Activated CD4-positive, alpha-beta memory T cell treated with anti-CD3 and anti-CD28 coated beads, Interleukin-2, amount 10 ng/mL, durations not matched to agents 7 days and 5 days (primary cell): Measurements from ENCODE around the gene CDKN1C. TPM values are rescaled to one million over a fixed set of nuclear protein-coding genes. Genes with fewer than 3 reads are reported as not detected.

Experiments
- CTCF ChIA-PET: fragments of 350-600 bp; sonication (Branson Sonifier 250); formaldehyde crosslinking; loops from one replicate; lab custom pipeline; 2021; ENCODE audit warnings: antibody characterized with exemption, inconsistent platforms; lab: Charles Lee
- POLR2A ChIA-PET: fragments of 350-600 bp; sonication (Branson Sonifier 250); formaldehyde crosslinking; loops from one replicate; lab custom pipeline; 2021; ENCODE audit warnings: antibody characterized with exemption; lab: Charles Lee
- DNase-seq: peaks from one replicate; pipeline ENCODE4 v3.0.0-alpha.2; 2020
- H3K27ac Mint-ChIP-seq: one replicate; pipeline ENCODE4 v1.8.0; 2021; ENCODE audit warnings: mild to moderate bottlenecking, mixed read lengths
- H3K27me3 Mint-ChIP-seq: one replicate; pipeline ENCODE4 v1.8.0; 2021; ENCODE audit warnings: mixed read lengths
- H3K36me3 Mint-ChIP-seq: one replicate; pipeline ENCODE4 v1.8.0; 2021; ENCODE audit warnings: low read depth, mixed read lengths
- H3K4me1 Mint-ChIP-seq: one replicate; pipeline ENCODE4 v1.8.0; 2021; ENCODE audit warnings: mixed read lengths
- H3K4me3 Mint-ChIP-seq: one replicate; pipeline ENCODE4 v1.8.0; 2021; ENCODE audit warnings: mild to moderate bottlenecking, mixed read lengths
- H3K9me3 Mint-ChIP-seq: one replicate; pipeline ENCODE4 v1.8.0; 2021; ENCODE audit warnings: mixed read lengths
- total RNA-seq, 2 experiments: library from RNA; stranded (reverse); gene quantifications; one replicate each; pipeline ENCODE4 v1.2.3, GENCODE V29; 2021

CDKN1C gene
- total RNA-seq, 2 experiments from 2014 or later, result 0.55 to 0.60 TPM

- H3K4me3 Mint-ChIP-seq, result no peak overlapping the region
- H3K36me3 Mint-ChIP-seq, result no peaks in the 10 kb centered on the region
- no peaks in the 10 kb centered on the region for H3K4me1 Mint-ChIP-seq
- DNase-seq, result no peak
- H3K27ac Mint-ChIP-seq, result no peak overlapping the region
- H3K27me3 Mint-ChIP-seq, result no peaks in the 10 kb centered on the region
- ChIA-PET CTCF (no interaction called here), POLR2A (no interaction called here)
- no peaks in the 10 kb centered on the region for H3K9me3 Mint-ChIP-seq
Measured at GRCh38 chr11:2837651-2838050, 47.9 kb downstream of the CDKN1C start.

- Mint-ChIP-seq H3K36me3 (no peaks in the 10 kb centered on the region), H3K4me1 (no peaks in the 10 kb centered on the region), H3K27ac (no peak overlapping the region), H3K9me3 (no peaks in the 10 kb centered on the region), H3K4me3 (no peak overlapping the region), H3K27me3 (no peaks in the 10 kb centered on the region)
- ChIA-PET CTCF (no interaction called here), POLR2A (no interaction called here)
- no peak for DNase-seq
Measured at GRCh38 chr11:2837096-2837601, 48.4 kb downstream of the CDKN1C start.

GRCh38 chr11:2836315-2837095 lies 49.1 kb downstream of the CDKN1C start:
- CTCF ChIA-PET, result no interaction called here
- no peaks in the 10 kb centered on the region for H3K36me3 Mint-ChIP-seq
- H3K4me3 Mint-ChIP-seq, result no peak overlapping the region
- no peaks in the 10 kb centered on the region for H3K4me1 Mint-ChIP-seq
- POLR2A ChIA-PET, result no interaction called here
- no peak for DNase-seq
- H3K27me3 Mint-ChIP-seq, result no peaks in the 10 kb centered on the region
- H3K9me3 Mint-ChIP-seq, result no peaks in the 10 kb centered on the region
- H3K27ac Mint-ChIP-seq, result no peak overlapping the region

- H3K4me3 Mint-ChIP-seq, result no peak overlapping the region
- H3K9me3 Mint-ChIP-seq, result no peaks in the 10 kb centered on the region
- POLR2A ChIA-PET, result no interaction called here
- H3K27me3 Mint-ChIP-seq, result no peaks in the 10 kb centered on the region
- CTCF ChIA-PET, result no interaction called here
- no peak for DNase-seq
- no peaks in the 10 kb centered on the region for H3K4me1 Mint-ChIP-seq
- no peaks in the 10 kb centered on the region for H3K36me3 Mint-ChIP-seq
- no peak overlapping the region for H3K27ac Mint-ChIP-seq
Measured at GRCh38 chr11:2835751-2836150, 49.8 kb downstream of the CDKN1C start.

GRCh38 chr11:2835296-2835695 lies 50.3 kb downstream of the CDKN1C start:
- H3K27ac Mint-ChIP-seq, result no peak overlapping the region
- no peak for DNase-seq
- no peaks in the 10 kb centered on the region for H3K4me1 Mint-ChIP-seq
- no peak overlapping the region for H3K4me3 Mint-ChIP-seq
- no peaks in the 10 kb centered on the region for H3K27me3 Mint-ChIP-seq
- CTCF ChIA-PET, result no interaction called here
- no peaks in the 10 kb centered on the region for H3K9me3 Mint-ChIP-seq
- POLR2A ChIA-PET, result no interaction called here
- H3K36me3 Mint-ChIP-seq, result no peaks in the 10 kb centered on the region

GRCh38 chr11:2834503-2835273 lies 50.9 kb downstream of the CDKN1C start:
- Mint-ChIP-seq H3K4me1 (no peaks in the 10 kb centered on the region), H3K36me3 (no peaks in the 10 kb centered on the region), H3K9me3 (no peaks in the 10 kb centered on the region), H3K27me3 (no peaks in the 10 kb centered on the region), H3K27ac (no peak overlapping the region), H3K4me3 (no peak overlapping the region)
- no peak for DNase-seq
- POLR2A ChIA-PET, result no interaction called here
- CTCF ChIA-PET, result no interaction called here

GRCh38 chr11:2833716-2834502 lies 51.7 kb downstream of the CDKN1C start:
- H3K27me3 Mint-ChIP-seq, result no peaks in the 10 kb centered on the region
- H3K36me3 Mint-ChIP-seq, result no peaks in the 10 kb centered on the region
- ChIA-PET CTCF (no interaction called here), POLR2A (no interaction called here)
- DNase-seq, result no peak
- H3K9me3 Mint-ChIP-seq, result peaks cover 4% of the 10 kb centered on the region
- H3K4me3 Mint-ChIP-seq, result no peak overlapping the region
- no peaks in the 10 kb centered on the region for H3K4me1 Mint-ChIP-seq
- H3K27ac Mint-ChIP-seq, result no peak overlapping the region

Other genes with a start within 250 kb of the CDKN1C start
- under 1 TPM; 0.25 to 0.28 TPM for gene KCNQ1OT1, start 185.8 kb downstream of the CDKN1C start, total RNA-seq
- gene PHLDA2, start 43.6 kb upstream of the CDKN1C start, total RNA-seq, result 1 to 10 TPM; 3.7 to 5.0 TPM
- 100 to 1,000 TPM; 299 to 314 TPM for gene NAP1L4, start 106.6 kb upstream of the CDKN1C start, total RNA-seq
- 100 to 1,000 TPM; 106 to 121 TPM for gene CARS1, start 171.6 kb upstream of the CDKN1C start, total RNA-seq